ENCODE results near the gene TCEAL3.
"Not testable (repeated sequence)": the region's sequence is repeated elsewhere in the genome, so short reads cannot be mapped to it uniquely, and the experiment has no call there.

The TCEAL3 gene

GRCh38 chrX:103628386-103629317 is 20.9 kb downstream of the TCEAL3 start, which contains the start of gene TCEAL1:
TSS of gene TCEAL1 (plus strand) at chrX:103628975. CDS start at chrX:103629917, 942 bp downstream.
- peak; percentile 41 to 47 for DNase-seq

GRCh38 chrX:103629318-103630170 is 21.8 kb downstream of the TCEAL3 start:
- DNase-seq, result peak; percentile 20 to 21

GRCh38 chrX:103630171-103630511 is 22.4 kb downstream of the TCEAL3 start:
- DNase-seq, result no peak

GRCh38 chrX:103631145-103631544 is 23.4 kb downstream of the TCEAL3 start:
- no peak for DNase-seq

- no peak for DNase-seq
Observed at GRCh38 chrX:103635436-103635835, 27.7 kb downstream of the TCEAL3 start.

- DNase-seq, result no peak
Observed at GRCh38 chrX:103637604-103638338, 30.0 kb downstream of the TCEAL3 start.

- DNase-seq, result not testable (repeated sequence)
Observed at GRCh38 chrX:103638479-103639346, 30.9 kb downstream of the TCEAL3 start.

GRCh38 chrX:103640401-103641155 is 32.8 kb downstream of the TCEAL3 start:
- DNase-seq, result no peak

- no peak for DNase-seq
Observed at GRCh38 chrX:103644125-103644524, 36.4 kb downstream of the TCEAL3 start.

- DNase-seq, result no peak
Observed at GRCh38 chrX:103647630-103648029, 39.9 kb downstream of the TCEAL3 start.

- no peak for DNase-seq
Observed at GRCh38 chrX:103651151-103651773, 43.5 kb downstream of the TCEAL3 start.

- DNase-seq, result not testable (repeated sequence)
Observed at GRCh38 chrX:103655230-103656000, 47.7 kb downstream of the TCEAL3 start.

GRCh38 chrX:103656617-103657016 is 48.9 kb downstream of the TCEAL3 start:
- no peak for DNase-seq

- not testable (repeated sequence) for DNase-seq
Observed at GRCh38 chrX:103657066-103657465, 49.3 kb downstream of the TCEAL3 start.

- DNase-seq, result no peak
Observed at GRCh38 chrX:103658681-103659433, 51.1 kb downstream of the TCEAL3 start.

- not testable (repeated sequence) for DNase-seq
Observed at GRCh38 chrX:103659460-103659859, 51.7 kb downstream of the TCEAL3 start.
